GM20431 (cell line): ENCODE data around the gene RELA.
"Not testable (repeated sequence)": the region's sequence is repeated elsewhere in the genome, so short reads cannot be mapped to it uniquely, and the experiment has no call there.

Experiments used
- in situ Hi-C: fragments of 300-500 bp; cut with MseI, MboI; formaldehyde crosslinking; loops from one replicate; pipeline ENCODE4 v1.15.0; 2020; ENCODE audit warnings: low sequenced_read_pairs; ENCODE audit not compliant: unreplicated experiment

RELA gene

DNA sequence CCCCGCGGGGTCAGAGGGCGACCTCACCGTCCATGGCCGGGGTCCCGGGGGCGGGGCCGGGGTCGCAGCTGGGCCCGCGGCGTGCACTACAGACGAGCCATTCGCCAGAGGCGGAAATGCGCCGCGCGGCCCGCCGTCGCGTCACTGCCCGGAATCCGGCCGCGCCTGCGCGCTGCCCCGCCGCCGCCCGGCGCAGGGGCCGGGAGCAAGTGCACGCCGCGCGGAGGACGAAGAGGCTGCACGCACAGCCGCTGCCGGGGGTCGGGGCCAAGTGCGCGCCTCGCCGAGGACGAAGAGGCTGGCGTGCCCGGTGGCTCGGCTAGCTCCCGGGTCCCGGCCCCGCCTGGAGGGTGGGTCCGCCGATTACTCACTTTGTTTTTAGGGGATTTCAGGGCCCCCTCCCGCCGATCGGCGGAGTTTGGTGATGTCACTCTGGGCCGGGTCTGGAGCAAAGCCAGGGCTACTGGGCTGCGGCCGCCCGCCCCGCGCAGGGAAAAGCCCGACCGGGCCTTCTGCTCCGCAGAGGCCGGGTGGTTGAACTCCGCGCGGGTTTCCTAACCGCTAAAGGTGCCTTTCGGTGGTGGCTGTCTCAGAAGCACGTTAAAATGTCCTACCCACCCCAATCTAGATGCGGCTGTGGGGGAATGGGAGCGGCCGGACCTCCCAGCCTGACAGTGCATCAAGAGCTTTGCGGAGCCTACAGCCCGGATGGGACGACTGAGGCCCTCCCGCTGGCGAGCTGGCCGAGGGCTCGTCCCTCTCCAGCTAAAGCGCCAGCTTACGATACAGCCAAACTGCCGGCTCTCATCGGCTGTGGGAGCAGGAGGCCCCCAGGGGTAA, at the start of gene RELA:
RELA (minus strand) TSS at position 118 of the 840 bp plus-strand sequence; CDS start at position 34, 84 bp downstream.
- in situ Hi-C loops, result no loop called here

DNA sequence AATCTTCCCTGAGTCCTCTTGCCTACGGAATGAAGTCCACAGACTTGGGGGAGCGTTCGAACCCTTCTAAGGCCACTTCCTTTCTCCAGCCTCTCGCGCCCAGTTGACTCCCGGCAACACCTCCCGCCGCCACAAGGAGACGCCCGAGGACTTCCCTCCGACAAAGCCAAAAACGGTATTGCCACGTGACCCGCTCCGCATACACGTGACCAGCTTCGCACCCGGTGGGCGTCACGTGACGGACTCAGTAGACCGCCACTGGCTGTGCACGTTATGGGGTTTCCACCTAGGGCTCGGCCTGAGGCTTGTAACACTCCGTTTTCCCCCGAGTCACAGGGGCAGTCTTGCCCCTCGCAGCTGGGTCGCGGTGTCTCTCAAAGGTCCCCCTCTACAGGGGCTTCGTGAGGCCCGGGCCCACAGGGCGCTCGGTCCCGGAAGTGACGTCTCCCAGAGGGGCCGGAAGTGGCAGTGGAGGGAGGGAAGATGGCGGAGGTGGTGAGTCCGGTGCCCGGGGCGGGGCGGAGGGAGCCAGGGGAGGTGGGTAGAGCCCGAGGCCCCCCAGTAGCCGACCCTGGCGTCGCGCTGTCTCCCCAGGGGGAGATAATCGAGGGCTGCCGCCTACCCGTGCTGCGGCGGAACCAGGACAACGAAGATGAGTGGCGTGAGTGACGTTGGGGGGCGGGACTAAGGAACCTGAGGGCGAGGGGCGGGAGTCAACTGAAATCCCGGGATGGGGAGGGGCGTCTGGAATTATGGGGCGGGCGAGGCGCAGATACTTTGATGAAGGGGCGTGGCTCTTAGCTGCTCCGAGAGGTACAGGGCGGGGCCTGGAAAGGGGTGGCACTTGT, 49.3 kb upstream of the RELA start, which contains the start of gene KAT5:
KAT5 (plus strand) TSS at position 468 of the 848 bp plus-strand sequence; CDS start at position 484, 16 bp downstream.
- in situ Hi-C loops, result loop anchor here (10.0 to 25.0 kb wide), 2 partner anchors 103 to 275 kb away; no protein-coding TSS in a partner anchor

DNA sequence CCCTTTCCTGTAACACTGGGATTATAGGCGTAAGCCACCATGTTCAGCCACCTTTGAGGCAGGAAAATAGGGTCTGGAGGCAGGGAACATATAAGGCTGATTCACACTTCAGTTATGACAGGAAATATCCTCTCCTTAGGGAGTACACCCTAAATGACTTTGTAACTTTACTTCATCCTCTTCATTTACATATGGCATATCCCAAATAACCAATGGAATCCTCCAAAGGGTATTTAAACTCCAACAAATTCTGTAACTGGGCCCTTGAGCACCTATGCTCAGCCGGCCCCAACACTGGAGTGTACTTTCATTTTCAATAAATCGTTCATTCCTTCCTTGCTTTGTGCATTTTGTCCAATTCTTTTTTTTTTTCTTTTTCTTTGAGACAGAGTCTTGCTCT, 47.7 kb upstream of the RELA start:
- in situ Hi-C loops, result loop anchor here (10.0 to 25.0 kb wide), 2 partner anchors 104 to 277 kb away; no protein-coding TSS in a partner anchor

DNA sequence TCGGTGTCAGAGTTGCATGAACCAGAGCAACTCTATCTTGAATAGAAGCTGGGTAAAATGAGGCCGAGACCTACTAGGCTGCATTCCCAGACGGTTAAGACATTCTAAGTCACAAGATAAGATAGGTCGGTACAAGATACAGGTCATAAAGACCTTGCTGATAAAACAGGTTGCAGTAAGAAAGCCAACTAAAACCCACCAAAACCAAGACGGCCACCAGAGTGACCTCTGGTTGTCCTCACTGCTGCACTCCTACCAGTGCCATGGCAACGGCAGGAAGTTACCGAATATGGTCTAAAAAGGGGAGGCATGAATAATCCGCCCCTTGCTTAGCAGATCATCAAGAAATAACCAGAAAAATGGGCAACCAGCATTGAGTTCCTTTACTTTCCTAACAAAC, 46.9 kb upstream of the RELA start:
- in situ Hi-C loops, result loop anchor here (10.0 to 25.0 kb wide), 2 partner anchors 105 to 278 kb away; no protein-coding TSS in a partner anchor

DNA sequence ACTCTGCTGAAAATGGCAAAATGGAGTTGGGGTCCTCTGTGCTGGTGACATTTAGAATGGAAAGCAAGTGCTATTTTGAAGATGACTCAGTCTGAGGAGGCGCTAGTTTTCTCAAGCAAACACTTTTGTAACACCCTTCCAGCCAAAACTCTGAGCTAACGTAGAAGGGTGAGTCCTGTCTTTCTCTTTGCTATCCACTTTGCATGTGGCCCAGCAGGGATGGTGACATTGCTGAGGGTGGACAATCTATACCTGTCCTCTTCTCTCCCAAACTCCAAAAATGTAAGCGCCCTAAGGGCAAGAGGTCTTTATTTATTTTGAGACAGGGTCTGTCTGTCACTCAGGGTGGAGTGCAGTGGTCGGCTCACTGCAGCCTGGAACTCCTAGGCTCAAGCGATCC, 45.7 kb upstream of the RELA start:
- in situ Hi-C loops, result loop anchor here (25.0 kb wide), 1 partner anchor 279 kb away; no protein-coding TSS in a partner anchor

DNA sequence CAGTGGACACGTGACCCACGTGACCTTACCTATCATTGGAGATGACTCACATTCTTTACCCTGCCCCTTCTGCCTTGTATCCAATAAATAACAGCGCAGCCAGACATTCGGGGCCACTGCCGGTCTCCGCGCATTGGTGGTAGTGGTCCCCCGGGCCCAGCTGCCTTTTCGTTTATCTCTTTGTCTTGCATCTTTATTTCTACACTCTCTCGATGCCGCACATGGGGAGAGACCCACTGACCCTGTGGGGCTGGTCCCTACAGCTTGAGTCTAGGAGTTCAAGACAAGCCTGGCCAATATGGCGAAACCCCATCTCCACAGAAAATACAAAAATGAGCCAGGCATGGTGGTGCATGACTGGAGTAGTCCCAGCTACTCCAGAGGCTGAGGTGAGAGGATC, 44.3 kb upstream of the RELA start:
- in situ Hi-C loops, result loop anchor here (25.0 kb wide), 1 partner anchor 280 kb away; no protein-coding TSS in a partner anchor

DNA sequence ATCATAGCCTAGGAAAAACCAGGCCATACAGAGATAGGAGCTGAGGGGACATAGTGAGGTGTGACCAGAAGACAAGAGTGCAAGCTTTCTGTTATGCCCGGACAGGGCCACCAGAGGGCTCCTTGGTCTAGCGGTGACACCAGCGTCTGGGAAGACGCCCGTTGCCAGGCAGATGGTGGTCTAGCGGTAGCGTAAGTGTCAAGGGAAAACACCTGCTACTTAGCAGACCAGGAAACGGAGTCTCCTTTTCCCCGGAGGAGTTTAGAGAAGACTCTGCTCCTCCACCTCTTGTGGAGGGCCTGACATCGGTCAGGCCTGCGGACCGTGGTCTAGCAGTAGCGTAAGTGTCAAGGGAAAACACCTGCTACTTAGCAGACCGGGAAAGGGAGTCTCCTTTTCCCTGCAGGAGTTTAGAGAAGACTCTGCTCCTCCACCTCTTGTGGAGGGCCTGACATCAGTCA, 43.6 kb upstream of the RELA start:
- in situ Hi-C loops, result loop anchor here (25.0 kb wide), 1 partner anchor 281 kb away; no protein-coding TSS in a partner anchor

DNA sequence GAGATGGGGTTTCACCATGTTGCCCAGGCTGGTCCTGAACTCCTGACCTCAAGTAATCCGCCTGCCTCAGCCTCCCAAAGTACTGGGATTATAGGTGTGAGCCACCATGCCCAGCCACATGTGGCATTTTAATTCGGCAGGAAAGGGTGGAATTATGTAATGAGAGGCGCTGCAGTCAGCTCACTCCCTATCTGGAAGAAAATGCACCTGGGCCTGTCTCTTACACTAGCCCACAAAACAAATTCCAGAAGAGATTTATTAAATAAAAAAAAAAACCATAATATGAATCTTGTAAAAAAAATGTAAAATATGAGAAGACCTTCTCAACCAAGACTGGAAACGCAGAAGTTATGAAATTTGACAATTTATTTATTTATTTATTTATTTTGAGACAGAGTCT, 41.1 kb upstream of the RELA start:
- in situ Hi-C loops, result loop anchor here (25.0 kb wide), 1 partner anchor 283 kb away; no protein-coding TSS in a partner anchor

DNA sequence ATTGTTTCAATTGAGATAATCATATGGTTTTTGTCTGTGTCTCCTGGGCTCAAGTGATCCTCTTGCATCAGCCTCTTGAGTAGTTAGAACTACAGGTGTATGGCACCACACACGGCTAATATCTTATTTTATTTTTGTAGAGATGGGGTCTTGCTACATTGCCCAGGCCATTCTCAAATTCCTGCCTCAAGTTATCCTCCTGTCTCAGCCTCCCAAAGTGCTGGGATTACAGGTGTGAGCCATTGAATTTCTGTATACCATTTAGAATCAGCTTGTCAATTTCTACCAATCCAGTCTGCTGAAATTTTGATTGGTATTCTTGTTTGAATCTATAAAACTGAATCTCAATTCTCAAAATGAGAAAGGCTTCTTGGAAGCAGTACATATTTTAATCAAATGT, 39.0 kb upstream of the RELA start:
- in situ Hi-C loops, result loop anchor here (25.0 kb wide), 1 partner anchor 286 kb away; no protein-coding TSS in a partner anchor

DNA sequence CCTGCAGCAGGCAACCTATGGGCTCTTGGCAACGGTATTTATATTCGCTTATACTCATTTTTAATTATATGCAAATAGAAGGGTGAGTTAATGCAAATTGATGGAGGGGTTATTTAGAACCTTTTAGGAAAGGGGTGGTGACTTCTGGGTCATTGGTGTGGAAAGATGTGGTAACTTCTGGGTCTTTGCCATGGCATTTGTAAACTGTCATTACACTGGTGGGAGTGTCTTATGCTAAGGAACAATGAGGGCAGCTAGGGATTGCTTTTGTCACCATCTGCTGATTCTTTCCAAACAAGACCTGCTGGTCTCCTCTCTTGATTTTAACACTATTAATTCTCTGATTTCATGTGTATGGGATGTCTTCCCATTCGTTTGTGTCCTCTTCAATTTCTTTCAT, 37.7 kb upstream of the RELA start:
- in situ Hi-C loops, result loop anchor here (25.0 kb wide), 1 partner anchor 287 kb away; no protein-coding TSS in a partner anchor

DNA sequence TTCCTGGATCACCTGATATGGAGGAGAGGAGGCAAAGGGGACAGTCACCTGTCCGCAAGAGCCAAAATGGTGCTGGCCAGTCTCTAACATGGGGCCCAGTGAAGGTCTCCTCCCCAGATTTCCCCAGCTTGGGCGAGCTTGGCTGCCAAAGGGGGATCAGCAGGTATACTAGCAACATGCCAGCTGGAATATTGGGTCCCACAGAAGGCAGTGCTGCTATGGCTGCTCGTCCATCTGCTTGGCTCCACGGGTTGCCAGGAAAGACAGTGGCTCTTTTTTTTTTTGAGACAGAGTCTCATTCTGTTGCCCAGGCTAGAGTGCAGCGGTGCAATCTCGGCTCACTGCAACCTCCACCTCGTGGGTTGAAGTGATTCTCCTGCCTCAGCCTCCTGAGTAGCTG, 36.6 kb upstream of the RELA start:
- in situ Hi-C loops, result no loop called here

DNA sequence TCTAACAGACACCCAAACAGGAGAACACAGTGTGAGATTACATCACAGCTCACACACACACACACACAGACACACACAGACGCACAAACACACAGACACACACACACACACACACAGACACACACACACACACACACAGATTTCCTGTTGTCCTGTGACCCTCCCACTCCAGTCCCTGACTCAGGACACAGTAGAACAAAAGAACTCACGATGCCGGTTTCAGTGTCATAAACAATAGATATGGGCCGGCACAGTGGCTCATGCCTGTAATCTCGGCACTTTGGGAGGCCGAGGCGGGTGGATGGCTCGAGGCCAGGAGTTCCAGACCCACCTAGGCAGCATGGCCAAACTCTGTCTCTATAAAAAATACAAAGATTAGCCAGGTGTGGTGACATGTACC, 35.5 kb upstream of the RELA start:
- in situ Hi-C loops, result no loop called here

DNA sequence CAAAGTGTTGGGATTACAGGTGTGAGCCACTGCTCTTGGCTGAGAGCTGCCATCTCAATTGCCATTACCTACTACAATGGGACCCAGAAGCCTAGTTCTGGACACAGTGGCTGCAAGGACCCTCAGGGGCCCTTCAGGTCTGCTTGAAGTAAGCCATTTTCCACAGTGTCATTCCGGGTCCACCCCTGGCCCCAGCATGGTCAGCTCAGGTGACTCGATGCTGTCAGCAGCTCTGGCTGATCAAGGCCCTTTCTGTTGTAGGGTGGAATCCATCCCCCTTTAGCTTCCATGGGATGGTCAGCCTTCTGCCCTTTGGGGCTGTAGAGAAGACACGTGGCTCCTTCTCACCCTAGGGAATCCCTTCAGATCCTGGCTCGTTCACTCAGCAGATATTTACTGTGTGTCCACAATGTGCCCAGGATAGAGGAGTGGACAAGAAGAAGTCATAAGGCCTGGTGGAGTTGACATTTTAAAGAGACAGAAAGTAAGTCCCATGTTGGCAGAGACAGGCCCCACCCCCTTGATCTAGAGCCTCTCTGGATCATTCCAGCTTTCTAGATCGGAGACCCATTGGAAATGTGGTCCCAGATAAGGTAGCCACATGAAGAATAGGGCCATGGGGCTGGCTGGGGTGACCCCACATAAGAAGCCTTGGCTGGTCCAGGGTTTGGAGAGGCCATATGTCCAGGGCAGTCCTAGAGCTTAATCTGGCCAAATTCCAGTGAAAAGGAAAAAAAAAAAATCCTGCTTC, 34.3 kb upstream of the RELA start:
- in situ Hi-C loops, result no loop called here

DNA sequence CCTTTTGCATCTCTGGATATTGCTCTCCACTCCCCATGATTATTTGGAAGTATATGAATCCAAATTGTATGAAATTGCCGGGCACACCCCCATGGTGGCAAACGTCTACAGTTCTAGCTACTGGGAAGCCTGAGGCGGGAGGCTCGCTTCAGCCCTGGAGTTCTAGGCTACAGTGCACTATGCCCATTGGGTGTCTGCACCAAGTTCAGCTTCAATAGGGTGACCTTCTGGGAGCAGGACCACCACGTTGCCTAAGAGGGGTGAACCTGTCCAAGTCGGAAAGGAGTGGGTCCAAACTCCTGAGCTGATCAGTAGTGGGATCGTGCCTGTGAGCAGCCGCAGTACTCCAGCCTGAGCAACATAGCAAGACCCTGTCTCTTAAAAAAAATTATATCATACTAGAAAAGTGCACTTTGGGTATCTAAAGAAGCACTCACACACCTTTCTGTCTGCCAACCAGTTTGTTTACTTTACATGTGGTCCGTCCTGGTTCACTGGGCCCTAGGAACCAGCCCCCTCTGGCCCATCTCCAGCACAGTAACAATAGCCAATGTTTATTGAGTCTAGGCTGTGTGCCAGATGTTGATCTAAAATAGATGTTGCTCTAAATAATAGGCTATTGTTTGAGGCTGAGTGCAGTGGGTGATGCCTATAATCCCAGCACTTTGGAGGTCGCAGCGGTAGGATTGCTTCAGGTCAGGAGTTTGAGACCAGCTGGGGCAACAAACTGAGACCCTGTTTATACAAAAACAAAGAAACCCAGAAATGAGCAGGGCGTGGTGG, 32.9 kb upstream of the RELA start:
- in situ Hi-C loops, result no loop called here

DNA sequence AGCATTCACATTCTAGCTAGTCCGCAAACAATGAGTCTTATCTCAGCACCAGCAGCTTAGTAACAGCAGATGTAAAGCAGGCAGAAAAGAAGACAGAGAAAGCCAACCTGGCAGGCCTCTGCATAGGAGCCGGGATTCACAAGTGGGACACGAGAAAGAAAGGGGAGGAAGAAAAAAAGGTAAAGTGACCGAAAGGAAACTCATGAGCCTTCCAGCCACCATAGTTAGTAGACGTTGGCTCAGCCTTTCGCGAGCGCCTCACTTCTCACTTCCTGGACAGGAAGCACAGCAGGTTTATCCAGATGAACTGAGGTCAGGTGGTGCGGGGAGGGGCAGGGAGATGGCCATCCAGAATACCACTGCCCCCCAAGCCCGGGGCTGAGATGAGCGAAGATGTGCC, 29.7 kb upstream of the RELA start:
- in situ Hi-C loops, result no loop called here

DNA sequence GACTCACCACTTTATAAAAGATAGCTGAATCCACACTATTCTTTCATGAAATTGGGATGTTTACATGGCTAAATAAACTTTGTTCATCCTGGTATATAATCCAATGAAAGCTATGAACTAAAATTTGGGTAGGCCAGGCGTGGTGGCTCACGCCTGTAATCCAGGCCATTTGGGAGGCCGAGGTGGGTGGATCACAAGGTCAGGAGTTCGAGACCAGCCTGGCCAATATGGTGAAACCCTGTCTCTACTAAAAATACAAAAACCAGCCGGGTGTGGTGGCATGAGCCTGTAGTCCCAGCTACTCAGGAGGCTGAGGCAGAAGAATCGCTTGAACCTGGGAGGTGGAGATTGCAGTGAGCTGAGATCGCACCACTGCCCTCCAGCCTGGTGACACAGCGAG, 29.1 kb upstream of the RELA start:
- in situ Hi-C loops, result not testable (repeated sequence)

DNA sequence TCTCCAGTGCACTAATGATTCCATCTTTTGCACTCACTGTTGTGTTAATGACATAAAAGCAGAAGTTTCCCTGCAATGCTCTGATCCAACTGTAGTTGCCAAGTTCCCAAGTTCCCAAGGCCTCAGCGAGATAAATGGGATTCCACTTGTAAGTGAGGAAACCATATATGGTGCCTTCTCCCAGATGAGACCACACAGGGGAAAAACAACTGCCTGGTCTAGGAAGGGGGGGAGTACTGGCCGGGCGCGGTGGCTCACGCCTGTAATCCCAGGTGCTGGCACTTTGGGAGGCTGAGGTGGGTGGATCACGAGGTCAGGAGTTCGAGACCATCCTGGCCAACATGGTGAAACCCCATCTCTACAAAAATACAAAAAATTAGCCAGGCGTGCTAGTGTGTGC, 23.3 kb upstream of the RELA start:
- in situ Hi-C loops, result no loop called here

DNA sequence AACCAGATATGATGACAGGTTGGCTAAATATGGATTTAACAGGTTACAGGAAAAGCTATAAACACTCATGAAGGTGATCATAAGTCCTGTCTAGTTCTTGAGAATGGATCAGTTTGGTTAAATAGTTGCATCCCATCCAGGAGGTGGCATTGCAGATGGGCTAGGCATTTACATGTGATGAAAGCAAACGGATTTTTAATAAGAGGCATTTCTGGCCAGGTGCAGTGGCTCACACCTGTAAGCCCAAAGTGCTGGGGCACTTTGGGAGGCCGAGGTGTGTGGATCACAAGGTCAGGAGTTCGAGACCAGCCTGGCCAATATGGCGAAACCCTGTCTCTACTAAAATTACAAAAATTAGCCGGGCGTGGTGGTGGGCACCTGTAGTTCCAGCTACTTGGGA, 20.8 kb upstream of the RELA start:
- in situ Hi-C loops, result not testable (repeated sequence)

DNA sequence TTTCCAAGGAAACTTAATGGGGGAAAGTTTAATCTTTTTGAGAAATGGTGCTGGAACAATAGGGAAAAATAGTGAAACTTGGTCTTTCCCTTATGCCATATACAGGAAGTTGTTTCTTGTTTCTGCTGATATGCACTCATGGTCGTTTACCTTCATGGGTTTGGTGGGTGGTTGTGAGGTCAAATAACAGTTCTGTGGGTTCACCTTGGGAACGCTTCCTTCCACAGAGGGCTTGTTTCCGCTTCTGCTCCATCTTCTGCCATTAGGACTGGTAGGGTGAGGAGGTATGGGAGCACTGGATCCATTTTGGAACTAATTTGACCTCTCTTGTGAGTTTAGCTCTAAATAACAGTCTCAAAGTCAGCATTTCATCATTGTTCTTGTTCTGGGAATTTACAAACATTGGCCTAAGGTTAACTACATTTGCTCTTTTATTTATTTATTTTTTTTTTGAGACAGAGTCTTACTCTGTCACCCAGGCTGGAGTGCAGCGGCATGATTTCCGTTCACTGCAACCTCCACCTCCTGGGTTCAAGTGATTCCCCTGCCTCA, 17.6 kb upstream of the RELA start:
- in situ Hi-C loops, result no loop called here
